ENCODE measurements around the gene OSBPL2.

The OSBPL2 gene

DNA sequence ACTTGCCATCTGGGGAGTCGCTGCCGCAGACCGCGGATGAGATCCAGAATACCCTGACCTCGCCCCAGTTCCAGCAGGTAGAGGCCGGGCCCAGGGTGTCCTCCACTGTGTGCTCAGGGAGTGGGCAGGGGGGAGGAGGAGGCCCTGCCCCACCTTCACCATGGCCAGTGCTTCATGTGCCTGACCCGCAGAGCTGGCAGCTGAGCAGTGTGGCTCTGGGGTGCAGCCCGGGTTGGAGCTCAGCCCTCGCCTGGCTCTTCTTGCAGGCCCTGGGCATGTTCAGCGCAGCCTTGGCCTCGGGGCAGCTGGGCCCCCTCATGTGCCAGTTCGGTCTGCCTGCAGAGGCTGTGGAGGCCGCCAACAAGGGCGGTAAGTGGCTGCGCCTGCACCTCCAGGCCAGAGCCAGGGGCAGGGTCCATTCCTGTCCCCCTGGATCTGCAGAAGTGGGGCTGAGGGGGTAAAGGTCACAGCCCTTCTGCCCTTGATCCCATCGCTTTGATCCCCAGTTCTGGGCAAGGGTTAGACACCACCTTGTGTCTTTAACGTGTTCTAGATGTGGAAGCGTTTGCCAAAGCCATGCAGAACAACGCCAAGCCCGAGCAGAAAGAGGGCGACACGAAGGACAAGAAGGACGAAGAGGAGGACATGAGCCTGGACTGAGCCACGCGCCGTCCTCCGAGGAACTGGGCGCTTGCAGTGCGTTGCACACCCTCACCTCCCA, 69.9 kb downstream of the OSBPL2 start:
- peak in 11 of 56 donors; percentile 6 to 43 (median 19) for DNase-seq

GRCh38 chr20:62309198-62309944, 71.0 kb downstream of the OSBPL2 start:
- DNase-seq: no peak

DNA sequence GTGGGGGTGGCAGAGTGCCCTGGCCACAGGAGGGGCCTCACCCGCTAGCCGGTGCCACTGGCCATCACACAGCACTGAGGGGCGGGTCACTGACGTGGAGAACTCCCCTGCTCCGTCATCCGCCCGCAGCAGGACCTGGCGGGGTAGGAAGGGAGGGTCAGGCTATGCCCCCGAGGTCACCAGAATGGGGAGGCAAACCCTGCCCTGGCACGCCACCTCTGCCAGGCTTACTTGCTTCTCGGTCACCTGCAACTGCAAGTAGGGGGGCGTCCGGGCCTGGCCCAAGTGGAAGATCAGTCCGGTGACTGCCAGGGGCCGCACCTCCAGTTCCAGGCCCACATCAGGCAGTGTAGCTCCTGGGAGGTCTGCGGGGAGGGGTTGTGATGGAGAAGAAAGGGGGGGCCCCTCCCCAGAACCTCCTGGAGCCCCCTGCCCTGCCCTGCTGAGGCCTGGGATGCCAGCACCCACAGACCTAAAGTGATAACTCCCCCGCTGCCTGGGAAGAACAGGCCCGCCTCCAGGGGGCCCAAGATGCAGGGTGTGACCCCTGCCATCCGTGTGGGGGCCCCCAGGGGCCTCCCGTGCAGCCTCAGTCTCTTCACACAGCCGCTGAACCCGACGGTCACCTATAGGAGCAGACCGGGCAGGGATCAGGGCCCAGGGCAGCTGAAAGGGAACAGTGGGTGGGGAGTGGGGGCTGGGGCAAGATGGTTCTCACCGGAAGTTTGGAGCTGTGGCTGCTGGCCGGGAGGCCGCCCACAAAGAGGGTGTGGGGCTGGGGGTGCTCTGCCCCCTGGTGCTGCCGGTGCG, 71.8 kb downstream of the OSBPL2 start:
- DNase-seq: no peak

- DNase-seq: no peak
Measured at GRCh38 chr20:62310757-62311121, 72.4 kb downstream of the OSBPL2 start.

DNA sequence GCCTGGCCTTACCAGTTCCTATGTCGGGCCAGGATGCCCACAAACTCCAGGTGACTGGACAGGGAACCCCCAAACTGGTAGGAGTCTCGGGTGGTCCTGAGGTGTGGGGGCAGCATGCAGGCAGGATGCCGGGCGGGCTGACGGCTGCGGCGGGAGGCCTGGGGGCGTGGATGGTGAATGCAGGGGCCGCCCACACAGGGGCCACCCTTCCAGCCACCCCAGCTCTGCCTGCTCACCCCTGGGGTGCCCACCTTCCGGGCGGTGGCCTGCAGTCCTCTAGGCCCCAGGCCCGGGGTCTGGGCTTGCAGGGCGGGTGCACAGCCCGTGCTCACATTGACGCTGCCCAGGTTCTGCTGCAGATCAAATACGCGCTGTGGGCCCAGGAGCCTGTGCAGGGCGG, 72.8 kb downstream of the OSBPL2 start:
- DNase-seq: no peak

DNA sequence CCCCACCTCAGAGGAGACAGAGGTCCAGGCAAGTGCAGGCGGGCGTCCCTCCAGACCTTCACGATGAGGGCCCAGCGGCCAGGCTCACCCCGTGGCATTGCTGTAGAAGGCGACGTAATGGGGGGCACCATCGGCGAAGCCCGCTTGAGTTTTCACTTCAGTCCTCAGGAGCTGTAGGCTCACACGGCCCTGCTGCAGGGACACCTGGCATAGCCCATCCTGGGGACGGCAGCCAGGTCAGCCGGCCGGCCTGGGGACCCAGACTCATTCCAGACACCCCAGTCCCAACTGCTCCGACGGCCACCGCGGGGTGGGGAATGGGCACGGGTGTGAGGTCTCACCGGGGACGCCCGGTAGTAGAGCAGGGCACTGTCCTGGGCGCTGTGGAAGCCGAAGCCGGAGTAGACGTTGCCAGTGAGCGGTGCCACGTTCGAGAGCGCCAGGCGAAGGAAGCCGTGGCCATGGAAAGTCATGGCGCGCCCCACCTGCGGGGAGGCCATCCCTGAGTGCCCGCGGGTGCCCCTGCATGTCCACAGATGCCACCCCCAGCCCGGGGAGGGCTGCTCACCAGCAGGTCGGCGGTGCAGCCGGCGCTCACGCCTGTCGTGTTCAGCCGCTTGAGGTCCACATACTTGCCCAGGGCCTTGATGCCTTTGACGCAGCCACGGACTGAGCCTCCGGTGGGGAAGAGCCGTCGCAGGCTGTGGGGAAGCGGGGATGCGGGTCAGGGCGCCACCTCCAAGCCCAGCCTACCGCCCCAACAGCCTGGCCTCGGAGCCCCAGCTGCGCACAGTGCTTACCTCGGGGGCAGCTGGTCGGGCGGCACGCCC, 73.7 kb downstream of the OSBPL2 start:
- no peak for DNase-seq

GRCh38 chr20:62312662-62312977, 74.3 kb downstream of the OSBPL2 start:
- DNase-seq: no peak

DNA sequence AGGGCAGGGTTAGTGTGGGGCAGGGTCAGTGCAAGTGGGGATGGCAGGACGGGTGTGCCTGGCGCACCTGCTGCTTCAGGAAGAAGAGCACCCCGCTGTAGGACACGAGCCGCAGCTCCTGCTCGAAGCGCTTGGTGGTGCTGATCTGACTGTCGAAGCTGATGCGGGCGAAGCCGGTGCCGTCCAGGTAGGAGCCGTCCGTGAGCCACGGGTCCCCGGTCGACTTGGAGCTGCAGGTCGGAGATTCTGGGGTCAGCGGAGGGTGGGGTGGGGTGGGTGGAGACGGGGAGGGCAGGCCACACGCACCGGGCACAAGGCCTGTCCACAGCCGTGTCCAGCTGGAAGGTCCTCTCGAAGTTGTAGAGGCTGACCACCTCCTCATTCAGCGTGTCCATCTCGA, 74.7 kb downstream of the OSBPL2 start:
- no peak for DNase-seq

DNA sequence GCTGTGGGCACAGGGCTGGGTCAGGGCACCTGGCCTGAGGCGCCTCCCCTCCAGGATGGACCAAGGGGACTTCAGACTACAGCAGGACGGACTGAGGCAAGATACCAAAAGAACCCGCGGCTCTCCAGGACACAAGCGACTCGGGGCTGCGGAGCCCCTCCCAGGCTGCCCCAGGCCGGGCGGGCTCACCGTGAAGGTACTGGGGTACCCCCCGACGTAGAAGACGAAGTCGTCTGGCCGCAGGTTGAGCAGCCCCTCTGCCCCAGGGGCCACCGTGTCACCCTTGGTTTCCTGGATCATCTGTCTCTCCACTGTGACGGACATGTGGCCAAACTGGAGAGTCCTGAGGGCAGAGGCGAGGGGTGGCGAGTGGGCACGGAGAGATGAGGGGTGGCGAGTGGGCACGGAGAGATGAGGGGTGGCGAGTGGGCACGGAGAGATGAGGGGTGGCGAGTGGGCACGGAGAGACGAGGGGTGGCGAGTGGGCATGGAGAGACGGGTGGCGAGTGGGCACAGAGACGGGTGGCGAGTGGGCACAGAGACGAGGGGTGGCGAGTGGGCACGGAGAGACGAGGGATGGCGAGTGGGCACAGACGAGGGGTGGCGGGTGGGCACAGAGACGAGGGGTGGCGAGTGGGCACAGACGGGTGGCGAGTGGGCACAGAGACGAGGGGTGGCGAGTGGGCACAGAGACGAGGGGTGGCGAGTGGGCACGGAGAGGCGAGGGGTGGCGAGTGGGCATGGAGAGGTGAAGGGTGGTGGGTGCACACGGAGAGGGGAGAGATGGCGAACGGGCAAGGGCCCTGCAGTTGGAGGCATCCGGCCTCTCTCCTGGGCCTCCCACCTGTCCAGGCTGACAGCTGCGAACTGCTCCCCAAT, 75.4 kb downstream of the OSBPL2 start:
- no peak for DNase-seq

- no peak for DNase-seq
Measured at GRCh38 chr20:62314339-62314638, 76.0 kb downstream of the OSBPL2 start.

DNA sequence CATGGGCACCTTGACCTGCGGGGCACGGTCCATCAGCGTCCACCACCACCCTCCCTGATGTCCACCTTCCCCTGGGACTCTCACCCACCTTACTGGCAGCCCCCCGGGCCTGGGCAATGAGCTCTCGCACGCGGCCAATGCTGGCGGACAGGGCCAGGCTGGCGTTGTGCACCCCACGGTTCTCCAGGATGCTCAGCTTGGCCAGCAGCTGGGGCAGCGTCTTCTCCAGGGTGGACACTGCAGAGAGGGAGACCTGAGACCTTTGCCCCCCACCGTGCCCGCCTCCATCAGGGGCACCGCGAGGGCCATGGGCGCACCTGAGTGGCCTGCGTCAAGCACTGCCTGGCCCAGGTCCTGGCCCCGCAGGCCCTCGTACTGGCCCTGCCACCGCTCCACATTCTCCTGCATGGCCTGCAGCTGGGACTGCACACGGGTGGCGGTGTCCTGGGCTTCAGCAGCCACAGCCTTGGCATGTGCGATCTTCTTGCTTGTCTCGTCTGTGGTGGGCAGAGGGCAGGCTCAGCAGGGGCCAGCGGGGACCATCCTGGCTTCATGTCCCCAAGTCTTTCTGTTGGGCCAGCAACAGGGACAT, 76.5 kb downstream of the OSBPL2 start:
- DNase-seq: no peak

GRCh38 chr20:62315773-62316172, 77.5 kb downstream of the OSBPL2 start:
- no peak for DNase-seq

- DNase-seq: peak in 1 of 56 donors; percentile 33
Measured at GRCh38 chr20:62316331-62317166, 78.2 kb downstream of the OSBPL2 start.

- DNase-seq: no peak
Measured at GRCh38 chr20:62317167-62317655, 78.9 kb downstream of the OSBPL2 start.

GRCh38 chr20:62318400-62319345, 80.4 kb downstream of the OSBPL2 start:
- no peak for DNase-seq

- no peak for DNase-seq
Measured at GRCh38 chr20:62319346-62319909, 81.1 kb downstream of the OSBPL2 start.

GRCh38 chr20:62320581-62321354, 82.4 kb downstream of the OSBPL2 start:
- peak in 1 of 56 donors; percentile 20 for DNase-seq

All from nucleus accumbens (tissue), 56 donors.